ENCODE data around the gene CASS4.

- TF ChIP-seq CTCF (IDR thresholded peaks at IDR 0.05) (no peak), POLR2AphosphoS5 (IDR thresholded peaks at IDR 0.05; ENCODE audit: insufficient read depth in 1 of 2, low read depth in 1 of 2) (no peak)
Measured at GRCh38 chr20:56392881-56393482, 19.1 kb upstream of the CASS4 start.
